ENCODE data around the gene PLCXD3.

GRCh38 chr5:41432481-41433253 lies 77.7 kb downstream of the PLCXD3 start:
- no peak for TF ChIP-seq CTCF (IDR thresholded peaks at IDR 0.05 in 8 of 11, conservative IDR thresholded peaks at IDR 0.05 in 3 of 11)
- TF ChIP-seq POLR2A (IDR thresholded peaks at IDR 0.05) = no peak

Measured in spleen (tissue), 7 donors.